ENCODE measurements around the gene NCR3LG1. TPM values are rescaled to one million over a fixed set of nuclear protein-coding genes. Genes with fewer than 3 reads are reported as not detected.

The NCR3LG1 gene
- total RNA-seq, 1 donor from 2014 or later: 4.1 TPM

DNA sequence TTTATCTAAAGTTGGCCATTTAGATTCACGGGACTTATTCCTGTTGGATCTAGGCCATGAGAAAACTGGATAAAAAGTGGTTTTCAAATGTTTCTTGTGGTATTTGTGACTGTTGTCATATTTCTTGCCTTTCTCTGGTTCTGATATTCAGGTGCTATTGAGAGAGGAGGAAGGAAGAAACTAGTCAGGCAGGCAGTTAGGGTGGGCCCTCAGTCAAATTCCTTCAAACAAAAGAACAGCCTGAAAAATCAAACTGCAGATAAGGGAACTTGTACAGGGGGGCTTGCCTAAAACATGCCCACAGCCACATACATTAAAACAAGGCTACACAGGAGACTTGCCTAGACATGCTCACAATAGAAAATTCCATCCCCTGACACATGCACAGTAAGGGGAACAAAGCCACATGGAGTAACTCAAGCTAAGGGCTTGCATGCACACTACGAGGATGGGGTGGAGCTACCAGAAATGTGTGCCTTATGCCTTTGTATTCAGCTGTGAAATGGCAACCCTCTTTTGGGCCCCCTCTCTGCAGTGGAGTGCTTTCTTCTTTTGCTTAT is 18.2 kb downstream of the NCR3LG1 start:
- no peak for DNase-seq (ENCODE audit: low spot score)

DNA sequence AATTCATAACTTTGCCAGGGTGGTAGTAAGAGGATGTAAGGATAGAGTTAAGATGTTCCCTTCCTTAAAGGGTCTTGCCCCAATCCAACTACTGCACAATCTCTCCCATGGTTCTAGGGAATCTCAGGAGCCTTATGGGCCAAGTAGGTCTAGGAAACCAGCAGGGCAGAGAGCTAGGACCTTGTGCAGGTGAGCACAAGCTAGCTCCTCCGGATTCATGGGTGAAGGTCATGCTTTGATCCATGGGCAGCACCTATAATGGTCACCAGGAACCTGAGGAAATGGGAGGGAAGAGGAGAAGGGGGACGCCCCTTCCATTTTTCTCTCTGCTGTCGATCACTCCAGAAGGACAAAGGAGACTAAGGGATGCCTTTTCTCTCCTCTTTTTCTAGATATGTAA is 20.0 kb downstream of the NCR3LG1 start:
- DNase-seq (ENCODE audit: low spot score): no peak

DNA sequence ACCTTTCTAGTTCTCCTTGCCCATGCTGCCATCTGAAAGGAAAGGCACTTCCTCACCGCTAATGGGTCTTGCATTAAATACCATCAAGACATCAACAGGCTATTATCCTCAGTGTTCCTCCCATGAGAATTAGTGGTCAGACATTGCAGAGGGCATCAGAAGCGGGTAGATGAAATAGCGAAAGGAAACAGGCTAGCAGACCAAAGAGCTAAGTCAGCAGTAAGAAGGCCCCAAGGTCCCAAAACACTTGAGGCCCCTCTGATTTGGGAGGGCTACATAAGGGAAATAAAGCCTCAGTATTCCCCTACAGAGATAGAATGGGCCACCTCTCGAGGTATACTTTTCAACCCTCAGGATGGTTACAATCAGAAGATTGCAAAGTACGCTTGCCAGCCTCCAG is 23.9 kb downstream of the NCR3LG1 start:
- no peak for DNase-seq (ENCODE audit: low spot score)

DNA sequence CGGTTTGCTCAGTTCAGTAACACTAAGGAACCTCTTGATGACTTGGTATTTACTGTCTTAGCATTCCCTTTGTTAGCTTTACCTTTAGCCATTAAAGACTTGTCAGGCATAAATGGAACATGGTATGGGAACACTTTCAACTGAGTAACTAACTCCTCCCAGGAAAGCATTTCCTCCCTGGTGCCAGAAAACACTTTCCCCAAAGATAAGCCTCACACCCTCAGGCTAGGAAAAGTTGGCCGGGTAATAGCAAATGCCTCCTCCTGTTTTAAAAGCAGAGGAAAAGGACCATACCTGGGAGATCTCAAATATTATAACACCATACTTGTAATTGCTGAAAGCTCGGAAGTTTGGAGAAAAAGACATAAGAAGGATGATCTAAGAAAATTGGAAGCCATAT is 24.9 kb downstream of the NCR3LG1 start:
- no peak for DNase-seq (ENCODE audit: low spot score)

DNA sequence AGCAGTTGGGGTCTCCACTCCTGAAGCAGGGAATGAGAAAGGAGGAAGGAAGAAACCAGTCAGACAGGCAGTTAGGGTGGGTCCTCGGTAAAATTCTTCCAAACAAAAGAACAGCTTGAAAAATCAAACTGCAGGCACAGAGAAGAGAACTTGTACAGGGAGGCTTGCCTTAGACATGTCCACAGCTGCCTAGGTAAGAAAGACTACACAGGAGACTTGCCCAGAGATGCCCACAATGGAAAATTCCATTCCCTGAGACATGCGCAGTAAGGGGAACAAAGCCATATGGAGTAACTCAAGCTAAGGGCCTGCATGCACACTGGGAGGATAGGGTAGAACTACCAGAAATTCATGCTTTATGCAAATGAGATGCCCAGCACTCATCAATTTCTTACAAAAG is 27.1 kb downstream of the NCR3LG1 start:
- no peak for DNase-seq (ENCODE audit: low spot score)

DNA sequence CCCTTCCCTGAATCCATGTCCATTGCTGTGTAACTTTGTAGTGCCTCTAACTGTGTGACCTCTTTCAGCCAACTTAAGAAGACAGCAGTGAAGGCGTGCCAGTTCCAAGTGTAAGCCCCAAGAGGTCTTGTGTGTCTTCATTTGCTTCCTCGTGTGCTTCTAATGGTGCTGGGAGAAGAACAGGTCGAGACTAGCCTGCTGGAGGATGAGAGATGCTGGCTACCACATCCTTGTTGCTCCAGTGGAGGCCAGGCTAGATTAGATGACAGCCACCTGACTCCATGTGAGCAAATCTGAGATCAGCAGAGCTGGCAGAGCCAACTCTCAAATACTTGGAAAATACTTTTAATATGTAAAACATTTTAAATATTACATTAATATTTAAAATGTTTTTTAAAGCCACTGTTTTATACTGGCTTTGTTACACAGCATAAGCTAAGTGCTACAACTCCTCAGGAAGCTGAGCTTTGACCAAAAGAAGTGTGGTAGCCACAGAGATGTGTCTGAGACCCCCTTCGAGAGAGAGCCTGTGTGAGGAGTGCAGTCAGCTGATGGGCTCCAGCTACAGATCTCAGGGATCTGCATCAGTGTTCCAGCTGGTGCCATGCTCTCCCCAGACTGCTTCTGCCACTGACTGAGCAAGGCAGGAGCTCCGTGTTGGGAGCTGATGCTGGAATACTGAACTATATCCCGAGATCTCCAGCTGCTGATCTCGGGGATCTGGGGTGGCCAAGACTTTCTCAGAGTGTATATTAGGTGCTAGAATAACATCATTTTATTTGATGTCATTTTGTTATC is 28.0 kb downstream of the NCR3LG1 start:
- no peak for DNase-seq (ENCODE audit: low spot score)

DNA sequence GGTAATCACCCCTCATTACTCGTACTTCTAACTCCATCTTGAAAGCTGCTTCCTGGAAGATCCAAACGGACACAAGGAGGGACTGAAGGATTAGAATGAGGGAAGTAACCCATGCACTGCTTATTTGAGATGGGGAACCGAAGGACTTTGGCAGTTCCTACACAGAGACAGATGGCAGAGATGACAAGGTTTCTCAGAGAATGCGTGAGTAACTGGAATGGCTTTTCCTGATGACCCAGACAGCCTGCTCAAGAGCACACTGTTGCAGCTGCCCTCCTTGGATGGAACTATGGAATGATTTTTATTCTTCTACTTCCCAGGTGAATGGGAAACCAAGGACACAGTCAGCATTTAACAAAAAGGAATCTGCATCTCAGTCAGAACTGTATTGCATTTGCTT is 29.6 kb downstream of the NCR3LG1 start:
- no peak for DNase-seq (ENCODE audit: low spot score)

DNA sequence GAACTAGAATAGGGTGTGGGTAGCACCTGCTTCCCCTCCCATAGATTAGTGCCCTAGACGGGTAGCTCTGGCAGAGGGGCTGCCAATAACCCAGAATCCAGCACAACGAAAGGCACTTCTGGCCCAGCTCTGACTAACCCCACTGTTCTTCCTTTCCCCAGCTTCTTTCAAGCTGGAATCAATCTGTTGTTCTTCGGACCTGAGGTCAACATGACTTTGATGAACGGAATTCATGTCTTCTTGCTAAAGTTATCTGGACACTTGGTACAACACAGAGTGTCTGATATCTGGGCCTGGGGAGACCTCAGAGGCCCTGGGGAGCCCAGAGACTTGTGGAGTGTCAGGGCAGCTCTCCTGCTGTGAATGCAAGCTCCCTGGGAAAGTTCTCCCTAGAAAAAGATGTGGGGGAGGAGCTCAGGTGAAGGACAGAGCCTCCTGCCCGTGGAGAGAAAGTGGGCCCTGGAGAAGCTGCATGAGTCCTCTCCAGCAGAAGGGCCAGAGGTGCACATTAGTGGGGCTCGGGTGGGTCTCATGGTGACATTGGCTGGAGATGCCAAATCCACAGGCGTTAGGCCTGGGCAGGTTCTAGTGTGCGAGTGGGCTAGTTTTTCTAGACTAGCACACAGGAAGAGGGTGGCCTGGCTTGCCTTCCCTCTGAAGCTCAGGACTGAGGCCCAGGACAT is 30.6 kb downstream of the NCR3LG1 start:
- DNase-seq (ENCODE audit: low spot score): no peak

DNA sequence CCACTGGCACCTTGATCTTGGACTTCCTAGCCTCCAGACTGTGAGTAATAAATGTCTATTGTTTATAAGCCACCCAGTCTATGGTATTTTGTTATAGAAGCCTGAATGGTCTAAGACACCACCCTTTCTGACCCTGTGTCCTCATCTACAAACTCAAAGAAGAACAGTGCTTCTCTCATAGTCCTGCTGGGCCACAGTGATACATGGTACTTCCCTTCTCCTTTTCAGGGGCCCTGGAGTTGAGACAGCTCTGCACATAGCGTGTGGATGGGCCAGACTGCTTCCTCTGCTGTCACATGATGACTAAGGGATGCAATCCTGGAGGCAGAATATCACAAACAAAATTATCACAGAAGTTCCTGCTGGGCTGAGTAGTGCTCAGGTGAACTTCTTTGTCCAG is 31.9 kb downstream of the NCR3LG1 start:
- no peak for DNase-seq (ENCODE audit: low spot score)

DNA sequence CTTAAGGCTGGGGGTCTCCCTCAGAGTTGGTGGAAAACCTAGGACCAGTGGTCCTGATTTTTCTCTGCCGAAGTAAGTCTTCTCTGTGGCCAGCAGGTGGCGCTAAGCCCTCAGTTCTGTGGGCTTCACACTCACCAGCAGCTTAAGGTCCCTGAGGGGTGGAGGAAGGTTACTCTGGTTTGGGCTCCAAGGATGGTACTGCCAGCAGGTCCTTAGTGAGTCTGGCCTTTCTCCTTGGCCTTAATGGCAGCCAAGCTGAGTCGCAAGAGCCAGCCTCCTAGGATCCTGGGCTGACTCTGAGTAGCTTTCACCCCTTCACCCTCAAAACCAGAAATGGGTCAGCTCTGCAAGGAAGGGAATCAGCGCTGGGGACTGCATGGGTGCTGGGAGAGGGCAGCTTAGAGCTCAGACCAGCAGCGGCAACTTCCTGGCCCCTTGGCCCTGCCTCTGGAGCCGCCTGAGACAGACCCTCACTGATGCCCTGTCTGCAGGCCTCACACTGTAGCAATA is 32.5 kb downstream of the NCR3LG1 start:
- no peak for DNase-seq (ENCODE audit: low spot score)

DNA sequence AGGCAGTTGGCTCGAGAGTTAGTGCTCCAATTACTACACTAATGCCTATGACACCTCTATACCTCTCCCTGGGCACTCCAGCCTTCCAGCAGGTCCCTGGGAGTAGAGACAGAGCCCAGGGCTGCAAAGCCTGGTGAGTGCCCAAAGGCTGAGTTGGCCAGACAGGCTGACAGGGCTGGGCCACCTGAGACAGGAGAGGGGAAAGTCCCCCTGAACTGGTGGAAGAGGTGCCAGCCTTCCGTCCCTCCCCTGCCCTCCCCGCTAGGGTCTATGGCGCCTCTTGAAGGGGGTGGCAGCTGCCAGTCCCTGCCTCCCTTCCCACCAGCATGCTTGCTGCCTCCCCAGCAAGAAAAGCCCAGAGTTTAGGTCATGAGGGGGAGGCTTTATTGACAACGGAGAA is 33.9 kb downstream of the NCR3LG1 start:
- no peak for DNase-seq (ENCODE audit: low spot score)

DNA sequence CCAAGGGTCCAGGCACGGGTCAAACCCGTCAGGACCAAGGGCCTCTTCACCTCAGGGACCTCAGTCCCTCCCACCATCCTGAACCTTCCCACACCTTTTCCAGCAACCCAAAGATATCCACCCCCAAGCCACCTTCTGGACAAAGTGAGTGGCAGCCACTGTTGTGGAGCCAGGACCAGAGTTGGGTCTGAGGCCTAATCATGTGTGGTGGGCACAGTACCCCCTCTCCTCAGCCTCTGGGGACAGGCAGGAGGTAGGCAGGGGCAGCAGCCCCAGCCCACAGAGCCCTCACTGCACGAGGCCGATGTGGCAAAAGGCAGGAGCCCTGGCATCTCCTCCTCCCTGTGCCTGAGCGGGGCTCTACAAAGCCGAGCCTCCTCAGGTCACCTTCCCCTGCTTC is 34.3 kb downstream of the NCR3LG1 start:
- no peak for DNase-seq (ENCODE audit: low spot score)

DNA sequence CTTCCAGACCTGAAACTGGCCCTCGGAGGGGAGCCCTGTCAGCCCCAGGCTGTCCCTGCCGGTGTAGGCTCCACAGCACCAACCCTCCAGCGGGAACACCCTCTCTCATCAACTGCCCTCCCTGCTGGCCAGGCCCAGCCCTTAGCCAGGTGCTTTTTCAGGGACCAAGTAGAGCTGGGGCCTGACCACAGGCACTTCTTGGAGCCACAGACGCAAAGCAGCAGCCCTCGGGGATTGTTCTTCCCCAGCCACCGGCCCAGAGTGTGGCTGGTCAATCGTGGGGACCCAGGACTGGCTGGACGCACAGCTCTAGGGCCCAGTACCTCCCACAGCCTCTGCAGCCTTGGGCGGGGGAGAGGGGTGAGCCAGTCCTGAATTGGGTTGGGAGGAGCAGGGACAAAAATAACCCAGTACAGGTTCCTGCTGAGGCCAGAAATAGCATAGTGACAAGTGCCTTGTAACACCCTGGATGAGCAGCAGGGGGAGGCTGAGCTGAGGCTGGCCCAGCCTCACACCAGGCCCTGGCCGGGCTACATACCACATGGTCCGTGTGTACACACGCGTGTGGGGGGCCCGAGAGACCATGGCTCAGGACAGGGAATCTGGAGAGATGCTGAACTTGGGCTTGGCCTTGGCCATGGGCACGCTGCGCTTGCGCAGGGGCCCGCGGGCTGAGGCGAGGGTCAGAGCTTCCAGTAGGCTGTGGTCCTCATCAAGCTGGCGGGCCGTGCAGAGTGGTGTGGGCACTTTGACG is 34.9 kb downstream of the NCR3LG1 start:
- DNase-seq (ENCODE audit: low spot score): no peak

DNA sequence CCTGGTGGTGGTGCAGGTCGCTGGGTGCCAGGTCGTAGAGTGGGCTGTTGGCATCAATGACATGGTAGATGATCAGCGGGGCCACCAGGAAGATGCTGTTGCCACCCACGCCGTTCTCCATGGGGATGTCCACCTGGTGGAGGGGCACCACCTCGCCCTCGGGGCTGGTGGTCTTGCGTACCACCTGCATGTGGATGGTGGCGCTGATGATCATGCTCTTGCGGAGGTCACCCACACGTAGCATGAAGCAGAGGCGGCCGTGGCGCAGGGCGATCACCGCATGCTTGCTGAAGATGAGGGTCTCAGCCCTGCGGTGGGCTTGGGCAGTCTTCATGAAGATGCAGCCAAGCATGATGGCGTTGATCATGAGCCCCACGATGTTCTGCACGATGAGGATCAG is 35.7 kb downstream of the NCR3LG1 start:
- DNase-seq (ENCODE audit: low spot score): no peak

DNA sequence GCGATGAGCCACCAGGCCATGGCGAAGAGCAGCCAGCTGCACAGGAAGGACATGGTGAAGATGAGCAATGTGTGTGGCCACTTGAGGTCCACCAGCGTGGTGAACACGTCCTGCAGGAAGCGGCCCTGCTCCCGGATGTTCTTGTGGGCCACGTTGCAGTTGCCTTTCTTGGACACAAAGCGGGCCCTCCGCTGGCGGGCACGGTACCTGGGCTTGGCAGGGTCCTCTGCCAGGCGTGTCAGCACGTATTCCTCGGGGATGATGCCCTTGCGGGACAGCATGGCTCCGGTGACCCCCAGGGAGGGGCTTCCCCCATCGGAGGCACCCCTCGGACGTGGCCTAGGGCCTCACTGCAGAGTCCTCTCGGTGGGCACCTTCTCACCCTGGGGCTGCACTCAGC is 36.2 kb downstream of the NCR3LG1 start:
- DNase-seq (ENCODE audit: low spot score): no peak

DNA sequence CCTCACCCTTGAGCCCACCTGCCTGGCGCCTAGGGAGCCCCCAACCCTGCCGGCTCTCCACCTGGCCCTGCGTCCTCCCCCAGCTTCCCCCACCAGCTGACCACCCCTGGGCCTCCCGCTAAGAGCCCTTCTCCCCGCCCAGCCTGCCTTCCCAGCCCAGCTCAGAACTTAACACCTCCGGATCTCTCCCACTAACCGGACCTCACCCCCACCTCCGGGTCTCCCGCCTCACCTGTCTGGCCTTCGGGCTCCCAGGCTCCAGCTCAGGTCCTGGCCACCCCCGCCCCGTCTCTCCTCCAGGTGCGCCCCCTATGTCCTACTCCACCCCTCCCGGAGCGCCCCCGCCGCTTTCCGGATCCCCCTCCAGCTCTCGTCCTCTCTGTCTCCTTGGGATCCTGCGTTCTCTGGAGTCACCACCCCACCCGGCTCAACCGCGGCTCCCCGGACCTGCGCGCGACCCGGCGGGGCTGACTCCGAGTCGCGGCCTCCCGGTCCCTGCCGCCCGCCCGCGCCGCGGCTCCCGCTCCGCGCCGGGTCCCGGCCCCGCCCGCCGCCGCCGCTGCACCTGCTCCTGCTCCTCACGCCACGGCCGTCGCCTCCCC is 37.1 kb downstream of the NCR3LG1 start, which contains the start of gene KCNJ11:
TSS of gene KCNJ11 (minus strand) at position 51 of the 602 bp plus-strand sequence. CDS start 568 bp downstream, outside the sequence.
- DNase-seq (ENCODE audit: low spot score): no peak

DNA sequence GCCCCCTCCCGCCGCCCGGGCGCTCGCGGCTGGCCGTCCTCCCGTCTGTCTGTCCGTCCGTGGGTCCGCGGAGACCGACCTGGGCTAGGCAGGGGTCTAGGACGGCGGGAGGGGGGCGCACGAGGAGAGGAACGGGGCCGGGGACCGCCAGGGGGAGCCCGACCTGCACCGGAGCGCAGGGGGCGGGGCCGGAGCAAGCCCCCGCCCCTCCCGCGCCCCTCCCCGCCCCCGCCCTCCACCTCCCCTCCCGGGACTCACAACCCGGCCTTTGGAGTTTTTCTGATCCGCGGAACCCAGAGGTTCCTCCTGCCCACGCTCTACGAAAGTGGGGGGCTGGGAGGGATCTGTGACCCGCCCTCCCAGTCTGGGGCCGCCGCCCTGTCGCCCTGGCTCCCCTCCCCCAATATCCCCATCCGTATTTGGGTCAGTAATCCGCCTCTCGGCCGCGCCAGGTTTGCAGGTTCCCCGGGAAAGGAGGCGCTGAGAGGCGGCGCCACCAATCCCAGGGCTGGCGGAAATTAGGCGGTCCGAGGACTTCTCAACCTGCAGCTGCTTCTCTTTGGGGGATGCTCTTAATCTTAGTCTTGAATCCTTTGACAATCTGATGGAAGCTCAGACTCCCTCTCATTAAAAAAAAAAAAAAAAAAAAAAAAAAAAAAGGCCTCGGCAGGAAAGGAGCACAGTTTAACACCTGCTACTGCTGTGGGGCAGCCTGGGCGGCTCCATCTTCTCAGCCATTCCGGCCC is 37.8 kb downstream of the NCR3LG1 start:
- no peak for DNase-seq (ENCODE audit: low spot score)

DNA sequence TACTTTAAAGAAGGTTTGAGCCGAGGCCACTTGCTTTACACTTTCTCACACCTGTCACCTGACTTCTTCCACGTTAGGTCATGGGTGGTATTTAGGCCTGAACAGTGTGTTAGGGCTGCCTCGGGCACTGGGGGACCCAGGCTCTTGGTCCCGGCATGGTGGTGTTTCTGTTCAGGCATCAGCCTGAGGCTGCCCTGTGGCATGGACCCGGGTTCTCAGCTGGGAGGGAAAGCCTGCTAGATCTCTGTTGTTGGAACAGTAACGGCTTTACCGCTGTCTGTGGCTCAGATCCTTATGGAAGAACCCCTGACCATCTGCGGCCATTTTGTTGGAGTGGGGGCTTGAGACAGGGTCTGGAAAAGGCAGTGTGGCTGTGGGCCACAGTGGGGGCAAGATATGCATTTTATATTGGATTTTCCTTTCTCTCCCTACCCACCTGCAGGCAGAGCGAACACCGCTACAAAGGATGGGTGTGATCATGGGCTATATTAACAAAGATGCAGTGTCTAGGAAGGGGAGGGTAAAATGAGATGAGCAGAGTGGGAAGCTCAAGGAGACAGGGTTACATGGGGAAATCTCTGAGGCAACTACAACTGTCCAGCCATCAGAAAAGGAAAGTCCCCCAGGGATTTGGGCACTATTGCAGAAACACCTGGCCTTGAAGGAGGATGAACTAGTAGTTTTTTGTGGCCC is 38.5 kb downstream of the NCR3LG1 start:
- DNase-seq (ENCODE audit: low spot score): no peak

DNA sequence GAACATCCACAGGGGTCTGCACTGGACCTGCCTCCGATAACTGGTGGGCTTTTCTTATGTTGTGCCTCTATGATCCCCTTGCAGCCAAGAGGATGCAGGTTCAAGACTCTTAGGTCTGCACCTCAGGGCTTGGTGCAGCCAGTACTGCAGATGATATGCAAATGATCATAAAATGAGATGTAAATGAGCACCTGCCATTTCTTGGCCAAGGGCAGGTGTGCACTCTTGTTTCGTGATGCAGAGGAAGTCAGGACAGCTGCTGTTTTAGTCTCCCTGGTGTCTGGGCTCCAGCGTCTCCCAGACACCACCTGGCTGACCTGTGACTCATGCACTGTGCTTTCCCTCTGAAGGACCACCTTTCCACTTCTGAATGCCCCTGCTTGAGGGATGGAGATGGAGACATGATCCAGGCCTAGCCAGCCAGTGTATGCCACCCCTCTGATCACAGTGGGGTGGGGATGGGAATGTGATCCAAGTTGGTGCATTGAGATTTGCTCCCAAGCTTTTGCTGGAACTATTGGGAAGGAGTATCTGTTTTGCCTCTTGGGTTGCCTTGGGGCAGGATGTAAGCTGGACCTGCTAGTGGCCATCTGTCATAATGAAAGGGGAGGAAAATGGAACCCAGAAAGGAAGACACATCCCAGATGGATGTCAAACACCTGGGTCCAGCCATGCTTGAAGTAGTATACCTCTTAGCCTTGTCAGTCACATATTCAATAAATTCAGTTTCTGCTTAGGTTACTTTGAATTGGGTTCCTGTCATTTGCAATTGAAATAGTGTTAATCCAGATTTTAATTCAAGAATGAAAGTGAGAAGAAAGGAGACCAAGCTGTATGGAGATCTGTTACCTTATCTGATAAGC is 40.1 kb downstream of the NCR3LG1 start:
- no peak for DNase-seq (ENCODE audit: low spot score)
